Right atrium auricular region (tissue), 2 donors: Measurements from ENCODE around the gene WDR45B. TPM values are rescaled to one million over a fixed set of nuclear protein-coding genes. Genes with fewer than 3 reads are reported as not detected.
"Not testable (repeated sequence)": the region's sequence is repeated elsewhere in the genome, so short reads cannot be mapped to it uniquely, and the experiment has no call there.

Experiments used
- DNase-seq: peaks from one replicate; pipeline ENCODE4 v3.0.0-alpha.2; 2019; ENCODE audit warnings: low spot score
- H3K27ac ChIP-seq, 2 donors: fragments of 200-600 bp; sonication (generic); 1 replicate in 1 of 2; 2 replicates in 1 of 2; pipeline ENCODE4 v1.5.1; 2016 to 2019
- H3K27me3 ChIP-seq, 2 donors: fragments of 200-600 bp; sonication (generic); one replicate each; pipeline versions ENCODE4 v1.5.1 to v1.6.0; 2017 to 2019
- H3K36me3 ChIP-seq: fragments of 200-600 bp; sonication (generic); one replicate; pipeline ENCODE4 v1.5.1; 2016
- H3K4me1 ChIP-seq, 2 donors: fragments of 200-600 bp; sonication (generic); one replicate each; pipeline versions ENCODE4 v1.5.1 to v1.6.0; 2017 to 2019
- H3K4me3 ChIP-seq, 2 donors: fragments of 200-600 bp; sonication (generic); 1 replicate in 1 of 2; 2 replicates in 1 of 2; pipeline ENCODE4 v1.5.1; 2017 to 2019; ENCODE audit warnings: mild to moderate bottlenecking in 1 of 2, moderate library complexity in 1 of 2
- H3K9me3 ChIP-seq, 2 donors: fragments of 200-600 bp; sonication (generic); one replicate each; pipeline ENCODE4 v1.5.1; 2019
- total RNA-seq, 2 donors: library from RNA; depleted of rRNA; stranded (reverse); fragments of >200 nt; gene quantifications; one replicate each; pipeline ENCODE4 v1.1.0, GENCODE V29; 2016
- TF ChIP-seq, protein P1 (sequence below), 2 donors: fragments of 200-600 bp; sonication (generic); IDR thresholded peaks; one replicate each; pipeline ENCODE4 v1.5.1; 2019; ENCODE audit warnings: antibody characterized with exemption in 2 of 2

The WDR45B gene
- total RNA-seq, 2 donors from 2014 or later: 41.2 to 46.4 TPM

DNA sequence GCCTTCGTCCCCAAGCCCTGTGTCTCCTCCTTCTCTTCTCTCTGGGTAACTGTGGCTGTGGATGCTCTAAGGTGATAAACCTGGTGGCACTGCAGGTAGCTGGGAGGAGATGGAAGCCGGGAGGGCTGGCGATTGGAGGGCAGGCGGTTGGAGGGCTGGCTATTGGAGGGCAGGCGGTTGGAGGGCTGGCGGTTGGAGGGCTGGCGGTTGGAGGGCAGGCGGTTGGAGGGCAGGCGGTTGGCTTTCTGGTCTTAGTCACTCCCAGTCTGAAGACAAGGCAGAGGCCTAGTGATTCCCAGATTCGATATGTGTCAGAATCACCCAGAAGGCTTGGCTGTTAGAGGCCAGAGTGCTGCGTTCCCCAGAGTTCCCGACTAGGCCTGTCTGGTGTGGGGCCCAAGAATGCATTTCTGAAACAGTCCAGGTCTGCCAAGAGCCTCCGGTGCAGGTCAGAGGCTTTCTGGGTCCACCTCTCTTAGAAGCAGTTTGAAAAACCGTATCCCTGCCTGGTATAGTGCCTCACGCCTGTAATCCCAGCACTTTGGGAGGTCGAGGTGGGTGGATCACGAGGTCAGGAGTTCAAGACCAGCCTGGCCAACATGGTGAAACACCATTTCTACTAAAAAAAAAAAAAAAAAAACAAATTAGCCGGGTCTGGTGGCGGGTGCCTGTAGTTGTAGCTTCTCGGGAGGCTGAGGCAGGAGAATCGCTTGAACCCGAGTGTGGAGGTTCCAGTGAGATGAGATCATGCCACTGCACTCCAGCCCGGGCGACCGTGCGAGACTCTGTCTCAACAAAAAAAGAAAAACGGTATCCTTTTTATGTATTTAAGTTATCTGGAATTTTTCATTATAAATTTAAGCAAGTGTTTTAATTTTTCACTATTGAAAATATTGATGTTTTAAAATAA is 59.7 kb downstream of the WDR45B start:
- no peaks in the 10 kb centered on the region for H3K9me3 ChIP-seq
- H3K4me3 ChIP-seq: no peak overlapping the region
- peaks cover 0 to 31% of the 10 kb centered on the region in 2 donors for H3K4me1 ChIP-seq
- H3K27ac ChIP-seq: no peak overlapping the region
- no peaks in the 10 kb centered on the region for H3K27me3 ChIP-seq
- TF ChIP-seq, protein P1, sequence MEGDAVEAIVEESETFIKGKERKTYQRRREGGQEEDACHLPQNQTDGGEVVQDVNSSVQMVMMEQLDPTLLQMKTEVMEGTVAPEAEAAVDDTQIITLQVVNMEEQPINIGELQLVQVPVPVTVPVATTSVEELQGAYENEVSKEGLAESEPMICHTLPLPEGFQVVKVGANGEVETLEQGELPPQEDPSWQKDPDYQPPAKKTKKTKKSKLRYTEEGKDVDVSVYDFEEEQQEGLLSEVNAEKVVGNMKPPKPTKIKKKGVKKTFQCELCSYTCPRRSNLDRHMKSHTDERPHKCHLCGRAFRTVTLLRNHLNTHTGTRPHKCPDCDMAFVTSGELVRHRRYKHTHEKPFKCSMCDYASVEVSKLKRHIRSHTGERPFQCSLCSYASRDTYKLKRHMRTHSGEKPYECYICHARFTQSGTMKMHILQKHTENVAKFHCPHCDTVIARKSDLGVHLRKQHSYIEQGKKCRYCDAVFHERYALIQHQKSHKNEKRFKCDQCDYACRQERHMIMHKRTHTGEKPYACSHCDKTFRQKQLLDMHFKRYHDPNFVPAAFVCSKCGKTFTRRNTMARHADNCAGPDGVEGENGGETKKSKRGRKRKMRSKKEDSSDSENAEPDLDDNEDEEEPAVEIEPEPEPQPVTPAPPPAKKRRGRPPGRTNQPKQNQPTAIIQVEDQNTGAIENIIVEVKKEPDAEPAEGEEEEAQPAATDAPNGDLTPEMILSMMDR (IDR thresholded peaks at IDR 0.05): no peak
- H3K36me3 ChIP-seq: peaks cover 33% of the 10 kb centered on the region
- DNase-seq: no peak

DNA sequence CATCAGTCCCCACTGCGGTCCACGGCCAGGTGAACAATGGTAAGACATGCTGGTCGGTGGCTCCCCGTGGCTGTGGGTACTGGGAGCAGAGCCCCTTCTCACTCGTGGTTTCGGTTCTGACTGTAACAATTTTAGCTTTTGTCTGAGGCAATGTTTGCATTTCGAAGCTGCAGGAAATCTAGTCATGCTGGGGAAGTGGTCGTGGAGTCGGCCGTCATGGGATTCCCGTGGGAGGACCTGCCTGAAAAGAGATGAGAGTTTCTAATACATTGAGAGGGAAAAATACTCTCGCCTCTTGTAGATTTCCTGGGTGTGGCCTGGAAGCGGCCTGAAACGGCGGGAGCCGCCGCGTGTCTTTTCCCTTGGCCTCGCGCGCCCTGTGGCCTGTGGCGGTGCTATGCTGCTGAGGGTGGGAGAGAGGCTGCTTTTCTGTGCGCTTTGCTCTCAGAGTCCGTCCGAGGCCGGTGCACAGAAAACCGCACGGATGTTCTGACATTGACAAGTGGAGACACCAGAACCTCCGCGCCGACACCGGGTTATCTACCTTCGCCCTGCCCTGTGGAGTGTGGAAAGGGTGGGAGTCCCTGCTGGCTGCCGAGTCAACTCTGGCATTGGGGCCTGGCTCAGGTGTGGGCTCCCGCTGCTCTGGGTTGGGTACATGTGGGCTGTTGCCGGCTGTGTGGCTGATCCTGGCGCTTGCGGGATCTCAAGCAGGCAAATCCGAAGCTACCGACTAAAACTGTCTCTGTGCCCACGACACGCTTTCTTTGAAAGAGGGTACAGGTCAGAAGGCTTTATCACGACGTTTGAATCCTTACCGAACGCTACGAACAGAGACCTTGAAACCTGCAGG is 60.8 kb downstream of the WDR45B start:
- H3K36me3 ChIP-seq: peaks cover 44% of the 10 kb centered on the region
- H3K27me3 ChIP-seq: no peaks in the 10 kb centered on the region

DNA sequence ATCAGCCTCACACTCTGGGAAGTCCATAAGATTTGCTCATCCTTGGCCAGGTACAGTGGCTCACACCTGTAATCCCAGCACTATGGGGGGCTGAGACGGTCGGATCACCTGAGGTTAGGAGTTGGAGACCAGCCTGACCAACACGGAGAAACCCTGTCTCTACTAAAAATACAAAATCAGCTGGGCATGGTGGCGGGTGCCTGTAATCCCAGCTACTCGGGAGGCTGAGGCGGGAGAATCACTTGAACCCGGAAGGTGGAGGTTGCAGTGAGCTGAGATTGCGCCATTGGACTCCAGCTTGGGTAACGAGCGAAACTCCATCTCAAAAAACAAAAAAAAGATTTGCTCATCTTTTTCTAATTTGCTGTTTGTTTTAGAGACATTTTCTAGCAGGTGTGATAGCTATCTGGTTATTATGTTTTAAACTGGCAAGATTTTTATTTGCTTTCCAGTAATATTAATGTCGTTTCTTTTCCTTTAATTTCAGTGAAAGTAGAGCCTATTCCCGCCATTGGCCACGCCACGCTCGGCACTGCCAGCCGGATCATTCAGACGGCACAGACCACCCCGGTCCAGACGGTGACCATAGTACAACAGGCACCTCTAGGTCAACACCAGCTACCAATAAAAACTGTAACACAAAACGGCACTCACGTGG is 61.5 kb downstream of the WDR45B start:
- Histone ChIP-seq H3K36me3 (peaks cover 48% of the 10 kb centered on the region), H3K4me3 (no peak overlapping the region), H3K4me1 (peaks cover 0 to 15% of the 10 kb centered on the region in 2 donors), H3K27ac (no peak overlapping the region), H3K9me3 (no peaks in the 10 kb centered on the region), H3K27me3 (no peaks in the 10 kb centered on the region)
- TF ChIP-seq, protein P1 (IDR thresholded peaks at IDR 0.05): no peak
- no peak for DNase-seq

More for the DNA sequence above, 60.8 kb downstream of the WDR45B start:
- Histone ChIP-seq H3K4me3 (no peak overlapping the region), H3K9me3 (no peaks in the 10 kb centered on the region), H3K27ac (no peak overlapping the region), H3K4me1 (peaks cover 0 to 23% of the 10 kb centered on the region in 2 donors)
- no peak for DNase-seq
- TF ChIP-seq, protein P1 (IDR thresholded peaks at IDR 0.05): no peak

DNA sequence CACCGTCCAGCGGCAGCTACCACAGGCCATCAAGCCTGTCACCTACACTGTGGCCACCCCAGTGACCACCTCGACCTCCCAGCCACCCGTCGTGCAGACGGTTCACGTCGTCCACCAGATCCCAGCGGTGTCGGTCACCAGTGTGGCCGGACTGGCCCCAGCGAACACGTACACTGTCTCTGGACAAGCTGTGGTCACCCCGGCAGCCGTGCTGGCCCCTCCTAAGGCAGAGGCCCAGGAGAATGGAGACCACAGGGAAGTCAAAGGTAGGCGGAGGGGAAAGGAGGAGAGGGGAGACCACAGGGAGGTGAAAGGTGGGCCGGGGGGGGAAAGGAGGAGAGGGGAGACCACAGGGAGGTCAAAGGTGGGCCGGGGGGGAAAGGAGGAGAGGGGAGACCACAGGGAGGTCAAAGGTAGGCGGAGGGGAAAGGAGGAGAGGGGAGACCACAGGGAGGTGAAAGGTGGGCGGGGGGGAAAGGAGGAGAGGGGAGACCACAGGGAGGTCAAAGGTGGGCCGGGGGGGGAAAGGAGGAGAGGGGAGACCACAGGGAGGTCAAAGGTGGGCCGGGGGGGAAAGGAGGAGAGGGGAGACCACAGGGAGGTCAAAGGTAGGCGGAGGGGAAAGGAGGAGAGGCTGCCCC is 62.2 kb downstream of the WDR45B start:
- Histone ChIP-seq H3K36me3 (peaks cover 48% of the 10 kb centered on the region), H3K27ac (peak overlapping the region in 1 of 2 donors; percentile 43)
- not testable (repeated sequence) for H3K4me3 ChIP-seq, H3K4me1 ChIP-seq, DNase-seq, H3K9me3 ChIP-seq, H3K27me3 ChIP-seq

DNA sequence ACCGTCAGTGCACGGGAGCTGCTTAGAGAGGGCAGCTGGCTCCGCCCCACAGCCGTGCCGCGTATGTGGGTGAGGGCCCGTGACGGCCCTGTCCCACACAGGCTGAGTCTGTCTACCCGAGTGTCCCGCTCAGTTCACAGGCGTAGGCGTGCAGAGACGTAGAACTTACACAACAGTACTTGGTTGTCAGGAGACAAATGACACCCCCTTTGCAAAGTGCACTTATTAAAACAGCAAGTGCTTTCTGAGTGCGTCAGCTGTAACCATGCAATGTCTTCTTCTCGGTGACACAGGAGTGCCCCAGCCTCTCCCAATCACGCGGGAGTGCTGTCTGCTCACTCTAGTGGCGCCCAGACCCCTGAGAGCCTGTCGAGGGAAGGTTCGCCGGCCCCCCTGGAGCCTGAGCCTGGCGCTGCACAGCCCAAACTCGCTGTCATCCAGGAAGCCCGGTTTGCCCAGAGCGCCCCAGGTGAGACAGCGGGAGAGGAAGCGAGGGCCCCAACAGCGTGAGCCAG is 64.5 kb downstream of the WDR45B start:
- no peaks in the 10 kb centered on the region for H3K4me1 ChIP-seq
- no peaks in the 10 kb centered on the region for H3K9me3 ChIP-seq
- DNase-seq: no peak
- H3K27me3 ChIP-seq: no peaks in the 10 kb centered on the region
- H3K36me3 ChIP-seq: peaks cover 48% of the 10 kb centered on the region
- no peak overlapping the region for H3K27ac ChIP-seq
- TF ChIP-seq, protein P1 (IDR thresholded peaks at IDR 0.05): no peak
- no peak overlapping the region for H3K4me3 ChIP-seq
